Large intestine (tissue), 12 donors: ENCODE results near the gene PANK1. TPM values are rescaled to one million over a fixed set of nuclear protein-coding genes. Genes with fewer than 3 reads are reported as not detected.
A peak's percentile ranks its signal among the peaks of the same experiment; 100 is the strongest.

Source experiments
- DNase-seq, 2 donors: peaks; one replicate each; pipeline versions ENCODE4 v3.0.0 to v3.0.0-alpha.2; 2013
- H3K27ac ChIP-seq: one replicate; pipeline ENCODE4 v1.5.1; 2013; ENCODE audit warnings: low read length
- H3K27me3 ChIP-seq: 2 replicates; pipeline ENCODE4 v1.6.1; 2013; ENCODE audit warnings: low read length; ENCODE audit not compliant: control insufficient read depth, insufficient read depth
- H3K36me3 ChIP-seq: 2 replicates; pipeline ENCODE4 v1.6.1; 2013; ENCODE audit warnings: low read length; ENCODE audit not compliant: control insufficient read depth, insufficient read depth
- H3K4me1 ChIP-seq: one replicate; pipeline ENCODE4 v1.6.1; 2013; ENCODE audit warnings: low read length; ENCODE audit not compliant: control insufficient read depth, insufficient read depth
- H3K4me3 ChIP-seq: one replicate; pipeline ENCODE4 v1.5.1; 2013; ENCODE audit warnings: low read length
- H3K9me3 ChIP-seq: one replicate; pipeline ENCODE4 v1.6.1; 2013; ENCODE audit warnings: mild to moderate bottlenecking, low read depth, low read length, moderate library complexity; ENCODE audit not compliant: control insufficient read depth
- WGBS: methylation state at CpG from one replicate; pipeline ENCODE4 v1.1.5; 2013; ENCODE audit warnings: low lambda C conversion rate; ENCODE audit not compliant: insufficient coverage; 5-methylcytosine and 5-hydroxymethylcytosine counted together
- long read RNA-seq, 11 donors: transcript quantifications; one replicate each; lab custom pipeline, GENCODE V29; 2026
- polyA plus RNA-seq: library from polyadenylated mRNA; unstranded; fragments of 120-200 nt; gene quantifications from one replicate; pipeline ENCODE4 v1.2.1, GENCODE V29; 2013

The PANK1 gene
- polyA plus RNA-seq, result 34.2 TPM
- long read RNA-seq, donor 1, full-length matches to known transcripts, result 1 of 1 reads
- long read RNA-seq, donor 1, partial matches to known transcripts, result 0 of 1 reads
- long read RNA-seq, donor 1, other reads (novel, unspliced or antisense), result 0 of 1 reads
- long read RNA-seq, donor 2, full-length matches to known transcripts, result 7 of 13 reads
- long read RNA-seq, donor 2, partial matches to known transcripts, result 6 of 13 reads
- long read RNA-seq, donor 2, other reads (novel, unspliced or antisense), result 0 of 13 reads
- long read RNA-seq, donor 3, result 0 reads
- long read RNA-seq, donor 4, result 0 reads
- long read RNA-seq, donor 5, full-length matches to known transcripts, result 2 of 2 reads
- long read RNA-seq, donor 5, partial matches to known transcripts, result 0 of 2 reads
- long read RNA-seq, donor 5, other reads (novel, unspliced or antisense), result 0 of 2 reads
- long read RNA-seq, donor 6, full-length matches to known transcripts, result 11 of 11 reads
- long read RNA-seq, donor 6, partial matches to known transcripts, result 0 of 11 reads
- long read RNA-seq, donor 6, other reads (novel, unspliced or antisense), result 0 of 11 reads
- long read RNA-seq, donor 7, full-length matches to known transcripts, result 4 of 4 reads
- long read RNA-seq, donor 7, partial matches to known transcripts, result 0 of 4 reads
- long read RNA-seq, donor 7, other reads (novel, unspliced or antisense), result 0 of 4 reads
- long read RNA-seq, donor 8, full-length matches to known transcripts, result 10 of 10 reads
- long read RNA-seq, donor 8, partial matches to known transcripts, result 0 of 10 reads
- long read RNA-seq, donor 8, other reads (novel, unspliced or antisense), result 0 of 10 reads
- long read RNA-seq, donor 9, full-length matches to known transcripts, result 3 of 3 reads
- long read RNA-seq, donor 9, partial matches to known transcripts, result 0 of 3 reads
- long read RNA-seq, donor 9, other reads (novel, unspliced or antisense), result 0 of 3 reads
- long read RNA-seq, donor 10, full-length matches to known transcripts, result 9 of 9 reads
- long read RNA-seq, donor 10, partial matches to known transcripts, result 0 of 9 reads
- long read RNA-seq, donor 10, other reads (novel, unspliced or antisense), result 0 of 9 reads
- long read RNA-seq, donor 11, full-length matches to known transcripts, result 4 of 4 reads
- long read RNA-seq, donor 11, partial matches to known transcripts, result 0 of 4 reads
- long read RNA-seq, donor 11, other reads (novel, unspliced or antisense), result 0 of 4 reads

- Histone ChIP-seq H3K4me1 (peaks cover 31% of the 10 kb centered on the region), H3K4me3 (peak within 1 kb of the TSS; percentile 70), H3K27ac (peak within 1 kb of the TSS; percentile 86), H3K9me3 (peaks cover 6% of the 10 kb centered on the region), H3K27me3 (no peaks in the 10 kb centered on the region), H3K36me3 (no peaks in the 10 kb centered on the region)
- peak; percentile 59 to 88 for DNase-seq
- no CpG with 5 or more reads among the region's 56 CpGs for WGBS
Observed at GRCh38 chr10:89644967-89645741, at the start of gene PANK1. TSS of gene PANK1 (minus strand) at chr10:89645242. CDS start at chr10:89644891, 351 bp downstream.

DNA sequence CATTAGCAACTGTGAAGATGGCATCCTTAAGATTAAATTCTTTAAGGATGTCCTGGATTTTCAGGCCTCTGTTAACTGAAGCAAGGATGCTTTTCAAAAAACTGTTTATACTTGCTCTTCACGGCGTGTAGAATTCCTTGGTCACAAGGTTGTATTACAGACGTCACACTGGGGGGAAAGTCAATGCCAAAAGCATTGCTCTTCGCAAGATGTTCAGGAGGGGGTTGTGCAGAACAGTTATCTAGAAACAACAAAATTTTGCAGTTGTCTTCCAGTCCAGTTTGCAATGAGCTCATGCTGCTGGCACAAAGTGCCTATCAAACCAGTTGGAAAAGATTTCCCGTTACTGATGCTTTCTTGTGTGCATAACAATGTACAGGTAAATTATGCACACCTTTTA is 48.1 kb upstream of the PANK1 start:
- no peaks in the 10 kb centered on the region for H3K36me3 ChIP-seq
- no CpG with 5 or more reads among the region's 5 CpGs for WGBS
- no peaks in the 10 kb centered on the region for H3K27me3 ChIP-seq
- no peak overlapping the region for H3K4me3 ChIP-seq
- H3K9me3 ChIP-seq, result no peaks in the 10 kb centered on the region
- DNase-seq, result no peak
- H3K4me1 ChIP-seq, result no peaks in the 10 kb centered on the region
- H3K27ac ChIP-seq, result no peak overlapping the region

DNA sequence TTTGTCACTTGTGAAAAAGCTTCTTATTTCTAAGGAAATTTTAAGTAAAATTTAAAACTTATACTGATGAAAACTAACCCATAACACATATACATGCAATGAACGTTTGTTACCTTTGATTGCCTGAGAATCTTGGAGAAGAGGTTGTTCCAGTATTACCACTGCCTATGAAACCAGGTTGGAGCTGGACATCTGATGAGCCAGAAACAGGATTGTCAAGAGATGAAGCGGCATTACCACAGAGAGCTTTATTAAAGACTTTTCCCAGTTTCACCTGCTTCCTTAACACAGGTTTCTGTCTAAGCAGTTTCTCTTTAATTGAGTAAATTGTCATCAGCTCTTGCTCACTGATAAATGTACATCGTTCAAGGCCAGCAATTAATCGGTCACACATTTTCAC is 47.4 kb upstream of the PANK1 start:
- H3K27ac ChIP-seq, result no peak overlapping the region
- no peaks in the 10 kb centered on the region for H3K27me3 ChIP-seq
- H3K36me3 ChIP-seq, result no peaks in the 10 kb centered on the region
- H3K9me3 ChIP-seq, result no peaks in the 10 kb centered on the region
- H3K4me1 ChIP-seq, result no peaks in the 10 kb centered on the region
- 100% methylated on average over 1 of the region's 4 CpGs for WGBS
- H3K4me3 ChIP-seq, result no peak overlapping the region
- DNase-seq, result no peak

DNA sequence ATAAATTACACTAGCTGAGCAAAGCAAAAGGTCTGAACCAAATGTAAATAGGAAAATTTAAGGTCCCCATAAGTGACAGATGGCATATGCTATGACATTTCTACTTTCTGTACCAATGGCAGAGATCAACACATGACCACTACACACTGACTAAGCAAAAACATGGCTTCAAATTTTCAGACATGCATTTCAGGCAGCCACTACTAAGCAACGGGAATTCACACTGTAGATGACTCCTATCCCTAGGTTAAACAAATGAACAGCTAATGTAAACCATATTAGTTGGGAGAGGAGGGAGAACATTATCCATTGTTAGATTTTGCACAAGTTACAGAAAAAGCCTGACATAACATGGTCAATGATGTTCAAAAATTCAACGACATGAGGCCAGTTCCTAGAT is 45.0 kb upstream of the PANK1 start:
- H3K36me3 ChIP-seq, result no peaks in the 10 kb centered on the region
- no peaks in the 10 kb centered on the region for H3K9me3 ChIP-seq
- no peak for DNase-seq
- 60% methylated on average over 1 of the region's 2 CpGs for WGBS
- H3K4me3 ChIP-seq, result no peak overlapping the region
- no peaks in the 10 kb centered on the region for H3K4me1 ChIP-seq
- H3K27me3 ChIP-seq, result no peaks in the 10 kb centered on the region
- H3K27ac ChIP-seq, result no peak overlapping the region

DNA sequence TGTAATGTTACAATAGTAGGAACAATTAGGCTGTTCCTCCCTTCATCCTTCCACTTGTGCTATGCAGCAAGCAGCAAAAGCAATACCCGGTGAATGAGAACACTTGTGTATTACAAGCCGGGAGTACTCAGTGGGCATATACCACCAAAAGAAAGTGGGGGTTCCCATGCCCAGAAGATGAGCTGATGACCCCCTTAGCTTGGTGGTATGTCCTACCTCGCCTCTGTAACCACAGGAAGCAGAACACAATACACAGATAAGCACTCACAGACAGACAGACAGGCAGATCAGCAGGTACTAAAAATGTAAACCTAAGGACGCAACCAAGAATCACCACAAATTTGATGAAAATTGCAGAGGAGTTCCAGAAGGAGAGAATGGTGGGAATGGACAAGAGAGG is 40.9 kb upstream of the PANK1 start:
- Histone ChIP-seq H3K4me1 (no peaks in the 10 kb centered on the region), H3K9me3 (no peaks in the 10 kb centered on the region), H3K27ac (no peak overlapping the region), H3K27me3 (no peaks in the 10 kb centered on the region), H3K36me3 (no peaks in the 10 kb centered on the region), H3K4me3 (no peak overlapping the region)
- 100% methylated on average over 1 of the region's 4 CpGs for WGBS
- DNase-seq, result no peak

- no peaks in the 10 kb centered on the region for H3K36me3 ChIP-seq
- no peaks in the 10 kb centered on the region for H3K27me3 ChIP-seq
- WGBS, result no CpG with 5 or more reads among the region's 2 CpGs
Observed at GRCh38 chr10:89684604-89685003, 39.6 kb upstream of the PANK1 start.

DNA sequence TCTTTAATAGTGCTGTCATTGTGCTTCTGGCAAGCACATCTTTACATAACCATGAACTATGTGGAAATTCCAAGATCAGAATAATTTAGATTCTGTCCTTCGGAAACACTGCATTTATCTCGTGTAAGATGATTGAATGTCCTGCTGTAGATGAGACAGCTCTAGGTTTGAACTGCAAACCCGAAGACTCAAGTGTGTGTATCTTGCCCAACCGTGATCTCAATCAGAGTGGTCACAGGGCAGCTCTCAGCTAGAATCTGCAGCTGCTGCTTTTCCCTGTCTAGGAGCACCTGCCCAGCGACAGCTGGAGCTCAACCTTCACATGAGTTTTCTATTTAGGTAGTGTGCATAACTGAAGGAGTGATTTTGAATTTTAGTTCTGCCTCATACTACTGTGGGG is 38.8 kb upstream of the PANK1 start:
- Histone ChIP-seq H3K9me3 (no peaks in the 10 kb centered on the region), H3K4me3 (no peak overlapping the region), H3K27ac (no peak overlapping the region), H3K36me3 (no peaks in the 10 kb centered on the region), H3K27me3 (no peaks in the 10 kb centered on the region), H3K4me1 (no peaks in the 10 kb centered on the region)
- 40% methylated on average over 1 of the region's 5 CpGs for WGBS
- DNase-seq, result no peak

More at GRCh38 chr10:89684604-89685003, 39.6 kb upstream of the PANK1 start:
- Histone ChIP-seq H3K4me1 (no peaks in the 10 kb centered on the region), H3K27ac (no peak overlapping the region), H3K4me3 (no peak overlapping the region), H3K9me3 (no peaks in the 10 kb centered on the region)
- no peak for DNase-seq

- no peak for DNase-seq
- no peaks in the 10 kb centered on the region for H3K4me1 ChIP-seq
- no peaks in the 10 kb centered on the region for H3K9me3 ChIP-seq
- no peak overlapping the region for H3K4me3 ChIP-seq
- no peak overlapping the region for H3K27ac ChIP-seq
- no peaks in the 10 kb centered on the region for H3K36me3 ChIP-seq
- WGBS, result no CpG with 5 or more reads among the region's 3 CpGs
- no peaks in the 10 kb centered on the region for H3K27me3 ChIP-seq
Observed at GRCh38 chr10:89679986-89680385, 34.9 kb upstream of the PANK1 start.

DNA sequence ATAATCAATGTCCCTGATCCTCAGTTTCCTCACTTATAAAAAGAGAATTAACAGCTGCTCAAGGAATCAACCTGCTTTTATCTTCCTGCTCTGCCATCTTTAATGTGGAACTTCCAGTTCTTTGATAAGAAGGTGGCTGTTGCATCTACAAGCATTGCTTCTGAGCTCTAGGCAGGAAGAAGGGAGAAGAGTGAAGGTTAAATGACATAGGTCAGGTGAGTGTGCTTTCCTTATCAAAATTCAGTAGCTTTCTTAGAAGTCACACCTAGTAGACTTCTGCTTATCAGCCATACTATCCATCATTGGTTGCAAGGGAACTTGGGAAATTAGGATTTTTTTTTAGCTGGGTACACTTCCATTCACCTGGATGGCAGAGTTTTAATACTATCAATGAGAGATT is 32.3 kb upstream of the PANK1 start:
- DNase-seq, result peak in 1 of 2 donors; percentile 63
- Histone ChIP-seq H3K27ac (no peak overlapping the region), H3K4me3 (no peak overlapping the region), H3K9me3 (no peaks in the 10 kb centered on the region), H3K27me3 (no peaks in the 10 kb centered on the region), H3K36me3 (no peaks in the 10 kb centered on the region), H3K4me1 (no peaks in the 10 kb centered on the region)
